ENCODE data around the gene PNCK. TPM values are rescaled to one million over a fixed set of nuclear protein-coding genes. Genes with fewer than 3 reads are reported as not detected.
A peak's percentile ranks its signal among the peaks of the same experiment; 100 is the strongest.
"Not testable (repeated sequence)": the region's sequence is repeated elsewhere in the genome, so short reads cannot be mapped to it uniquely, and the experiment has no call there.

The PNCK gene
- polyA plus RNA-seq (ENCODE audit: insufficient read length) = 7.5 TPM
- long read RNA-seq, donor 1, partial matches to known transcripts = 0 of 2 reads
- long read RNA-seq, donor 1, other reads (novel, unspliced or antisense) = 0 of 2 reads
- long read RNA-seq, donor 2 = 0 reads
- long read RNA-seq, donor 3, partial matches to known transcripts = 18 of 19 reads
- long read RNA-seq, donor 3, other reads (novel, unspliced or antisense) = 0 of 19 reads
- long read RNA-seq, donor 4, partial matches to known transcripts = 5 of 5 reads
- long read RNA-seq, donor 4, other reads (novel, unspliced or antisense) = 0 of 5 reads
- long read RNA-seq, donor 5, partial matches to known transcripts = 0 of 2 reads
- long read RNA-seq, donor 5, other reads (novel, unspliced or antisense) = 0 of 2 reads
- long read RNA-seq, donor 6, partial matches to known transcripts = 0 of 1 reads
- long read RNA-seq, donor 6, other reads (novel, unspliced or antisense) = 0 of 1 reads
- long read RNA-seq, donor 7 = 0 reads
- long read RNA-seq, donor 8, partial matches to known transcripts = 40 of 47 reads
- long read RNA-seq, donor 8, other reads (novel, unspliced or antisense) = 7 of 47 reads

GRCh38 chrX:153673428-153674218, at the start of gene PNCK:
Gene PNCK, minus strand, starts transcription at chrX:153673813. Its CDS starts 737 bp downstream, at chrX:153673076.
- DNase-seq = no peak

DNA sequence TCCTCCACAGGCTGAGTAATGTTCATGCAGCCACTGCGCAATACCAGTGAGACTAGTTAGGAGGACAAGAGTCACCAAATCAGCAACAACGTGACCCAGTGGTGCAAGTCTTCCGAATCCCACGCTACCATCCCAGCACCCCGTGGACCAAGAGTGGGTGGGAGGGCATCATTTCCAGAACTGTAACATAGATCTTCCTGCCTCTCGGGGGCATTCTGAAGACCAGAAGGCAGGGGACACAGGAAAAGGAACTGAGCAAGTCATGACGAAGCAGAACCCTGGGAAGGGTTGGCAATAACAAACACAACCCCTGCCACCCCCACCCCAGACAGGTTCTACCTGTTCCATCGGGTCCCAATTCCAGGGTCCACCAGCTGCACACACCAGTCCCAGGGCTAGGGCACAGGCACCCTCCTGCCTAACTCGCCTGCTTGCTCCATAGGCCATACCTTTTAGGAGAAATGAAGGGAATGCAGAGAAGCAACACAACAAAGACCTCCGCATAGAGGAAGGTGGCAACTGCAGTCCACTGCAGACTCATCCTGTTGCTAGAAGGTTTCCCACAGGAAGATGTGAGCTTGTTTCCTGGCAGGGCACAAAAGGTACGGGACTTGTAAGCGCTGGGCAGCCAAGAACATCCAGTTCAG, 49.2 kb upstream of the PNCK start:
- DNase-seq = no peak

DNA sequence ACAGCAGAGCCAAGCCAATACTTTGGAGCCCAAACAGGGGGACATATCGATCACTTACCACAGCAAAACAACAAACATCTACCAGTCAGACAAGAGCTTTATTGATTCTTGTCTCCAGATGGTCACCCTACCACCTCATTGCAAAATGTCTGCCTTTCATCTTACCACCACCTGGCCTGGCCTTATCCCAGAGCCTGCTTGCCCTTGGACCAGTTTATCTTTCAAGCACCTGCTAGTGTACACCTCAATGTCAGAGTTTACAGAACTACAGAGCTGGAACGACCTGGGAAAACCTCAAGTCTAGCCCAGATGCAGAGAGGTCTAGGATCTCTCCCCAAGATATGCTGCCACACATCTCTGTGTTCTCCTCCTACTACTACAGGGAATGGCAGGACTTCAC, 46.1 kb upstream of the PNCK start:
- no peak for DNase-seq

DNA sequence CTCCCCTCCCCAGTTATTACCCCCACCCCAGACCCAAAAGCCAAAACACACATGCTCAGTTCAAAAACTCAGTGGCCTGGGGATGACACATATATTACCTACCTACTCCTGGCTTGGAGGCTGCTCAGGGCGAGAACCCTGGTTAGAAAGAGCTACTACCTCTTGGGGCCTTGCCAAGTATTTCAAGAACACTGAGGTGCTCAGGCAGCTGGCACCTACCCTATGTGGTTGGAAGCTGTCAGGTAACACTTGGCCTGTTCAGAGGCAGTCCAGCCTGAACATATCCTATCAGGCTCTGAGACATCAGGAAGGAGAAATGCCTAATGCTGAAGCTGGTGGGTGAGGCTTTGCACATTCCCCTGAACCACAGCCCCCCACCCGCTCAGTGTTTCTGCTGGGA, 45.6 kb upstream of the PNCK start:
- no peak for DNase-seq

GRCh38 chrX:153717445-153717844, 43.8 kb upstream of the PNCK start:
- DNase-seq = no peak

DNA sequence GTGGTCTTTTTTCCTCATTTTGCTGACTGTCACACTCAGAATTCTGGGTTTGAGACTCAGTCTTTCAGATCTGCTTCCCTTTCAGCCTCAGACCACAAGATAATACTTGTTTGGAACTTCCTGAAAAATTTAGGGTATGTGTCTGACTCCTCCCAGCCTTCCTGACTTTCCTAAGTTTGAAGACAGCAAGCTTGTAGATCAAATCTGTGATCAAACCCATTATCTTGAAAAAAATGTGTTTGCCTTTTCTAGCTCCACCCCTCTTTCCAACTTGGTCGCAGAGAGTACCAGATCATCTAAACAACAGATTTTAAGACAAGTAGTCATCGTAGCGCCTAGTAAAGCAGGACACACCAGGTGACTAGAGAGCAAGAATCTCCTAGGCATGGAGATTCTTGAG, 40.6 kb upstream of the PNCK start:
- no peak for DNase-seq

GRCh38 chrX:153709726-153710674, 36.4 kb upstream of the PNCK start:
- no peak for DNase-seq

DNA sequence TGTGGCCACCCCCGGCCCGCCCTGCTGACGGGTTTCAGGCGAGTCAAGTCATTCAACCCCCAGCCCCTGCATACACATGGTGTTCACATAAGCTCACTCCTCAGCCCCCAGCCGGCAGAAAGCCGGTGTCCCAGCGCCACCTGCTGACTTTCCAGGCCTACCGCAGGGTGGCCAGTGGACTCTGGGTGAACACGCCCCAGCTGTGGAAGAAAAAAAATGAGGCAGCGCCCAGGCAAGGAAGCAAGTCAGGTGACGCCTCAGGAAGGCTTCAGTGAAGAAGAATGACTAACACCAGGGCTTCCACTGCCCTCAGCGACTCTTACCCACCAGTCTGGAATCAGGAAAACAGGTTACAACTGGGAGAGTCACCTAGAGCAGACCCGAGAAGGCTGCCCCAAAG, 34.8 kb upstream of the PNCK start:
- DNase-seq = peak; percentile 63

DNA sequence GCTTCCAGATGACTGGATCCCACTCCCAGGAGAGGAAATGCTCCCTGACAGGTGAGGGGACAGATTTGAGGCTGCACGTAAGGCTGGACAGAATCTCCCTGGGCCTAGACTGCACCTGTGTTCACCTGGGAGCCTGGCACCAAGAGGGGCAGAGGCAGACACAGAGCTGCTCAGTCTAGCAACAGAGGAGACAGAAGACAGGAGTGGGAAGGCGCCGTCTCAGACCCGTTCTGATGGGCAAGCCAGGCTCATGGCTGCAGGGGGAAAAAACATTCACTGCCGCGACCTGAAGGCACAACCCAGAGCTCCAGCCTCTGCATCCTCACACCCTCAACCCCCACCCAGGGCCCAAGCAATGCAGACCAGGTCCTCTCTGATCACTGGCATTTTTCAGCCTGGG, 33.8 kb upstream of the PNCK start:
- no peak for DNase-seq

DNA sequence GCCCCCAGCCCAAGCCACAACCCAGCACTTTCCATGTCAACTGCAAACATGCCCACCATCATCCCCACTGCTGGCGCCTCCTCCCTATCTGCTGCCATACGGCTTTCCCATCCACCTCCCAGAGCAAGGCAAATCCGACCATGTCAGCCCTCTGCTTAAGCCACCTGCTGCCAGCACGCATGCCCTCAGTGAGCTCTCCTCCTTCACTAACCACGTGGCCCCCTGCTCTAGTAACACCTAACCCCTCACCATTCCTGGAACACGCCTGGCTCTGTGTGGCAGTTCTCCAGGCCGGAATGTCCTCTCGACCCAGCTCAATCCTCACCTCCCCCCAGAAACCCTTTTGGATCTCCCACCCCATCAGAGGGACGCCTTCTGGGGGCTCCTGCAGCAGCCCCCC, 33.2 kb upstream of the PNCK start:
- DNase-seq = no peak

GRCh38 chrX:153705403-153706060, 31.9 kb upstream of the PNCK start:
- DNase-seq = not testable (repeated sequence)

GRCh38 chrX:153704631-153705402, 31.2 kb upstream of the PNCK start:
- DNase-seq = not testable (repeated sequence)

DNA sequence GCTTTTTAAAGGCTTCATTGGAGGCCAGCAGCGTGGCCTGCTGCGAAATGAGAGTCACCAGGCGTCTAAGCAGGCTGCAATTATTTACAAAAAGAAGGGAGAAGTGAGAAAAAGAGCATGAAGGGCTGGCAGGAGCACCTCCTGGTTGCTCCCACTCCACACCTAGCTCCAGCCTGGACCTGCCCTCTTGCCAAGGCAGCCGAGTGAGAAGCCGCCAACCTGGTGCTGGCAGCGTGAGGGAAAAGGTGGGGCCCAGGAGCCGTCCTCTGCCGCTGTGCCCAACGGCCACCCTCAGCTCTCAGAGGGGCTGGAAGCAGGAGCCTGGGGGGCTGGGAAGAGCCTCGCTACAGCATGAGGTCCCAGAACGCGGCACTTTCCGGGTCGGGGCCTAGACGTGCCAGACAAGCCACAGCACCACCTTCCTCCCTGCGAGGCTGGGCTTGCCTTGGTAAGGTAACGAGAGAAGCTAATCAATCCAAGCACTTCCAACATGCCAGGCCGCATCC, 30.5 kb upstream of the PNCK start:
- DNase-seq = no peak

- DNase-seq = no peak
Measured at GRCh38 chrX:153703036-153703370, 29.4 kb upstream of the PNCK start.

DNA sequence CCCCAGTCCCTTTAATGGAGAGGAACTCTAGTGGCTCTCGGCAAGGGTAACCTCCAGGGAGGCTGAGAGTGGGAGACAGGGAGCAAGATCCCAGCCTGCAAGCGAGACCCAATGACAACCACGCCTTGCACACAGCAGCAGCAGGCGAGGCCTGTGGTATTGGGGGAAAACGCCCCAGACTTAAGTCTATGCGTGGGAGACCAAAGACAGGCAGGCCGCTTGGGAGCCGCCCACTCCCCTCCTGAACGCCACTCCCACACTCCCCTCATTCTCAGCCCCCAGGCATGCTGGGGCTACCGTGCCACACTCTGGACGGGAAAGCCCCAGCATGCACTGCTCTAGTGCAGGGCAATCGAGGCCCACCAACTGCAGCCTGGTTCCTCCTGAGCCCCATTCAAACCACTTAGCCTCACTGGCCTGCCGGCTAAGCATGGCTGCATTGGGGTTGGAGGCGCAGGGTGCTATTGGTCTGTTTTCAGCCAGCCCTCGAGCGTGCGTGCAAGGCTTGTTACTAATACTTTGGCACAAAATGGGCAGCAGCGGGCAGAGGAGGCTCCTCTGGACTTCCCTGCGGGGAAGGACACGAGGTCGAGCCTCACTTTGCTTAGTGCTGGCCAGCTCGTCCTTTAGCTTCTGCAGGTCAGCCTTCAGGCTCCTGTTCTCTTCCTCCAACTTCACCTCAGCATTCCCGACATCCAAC, 28.9 kb upstream of the PNCK start:
- no peak for DNase-seq

DNA sequence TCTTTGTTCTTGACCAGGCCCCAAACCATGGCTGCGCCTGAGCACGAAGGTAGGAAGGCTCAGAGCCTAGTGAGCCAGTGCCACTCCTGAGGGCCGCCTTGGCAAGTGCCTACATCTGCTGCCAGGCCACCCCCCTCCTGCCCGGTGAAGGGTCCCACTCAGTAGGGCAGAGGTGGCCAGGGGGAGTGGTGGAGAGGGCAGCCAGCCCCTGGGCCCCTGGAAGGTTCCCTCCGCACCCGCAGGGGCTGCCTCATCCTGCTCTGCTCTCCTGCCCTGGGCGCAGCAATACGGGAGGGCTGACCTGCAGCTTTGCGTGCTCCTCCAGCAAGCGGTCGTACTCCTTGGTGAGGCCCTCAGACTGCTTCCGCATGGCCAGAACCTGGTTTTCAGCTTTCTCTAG, 28.1 kb upstream of the PNCK start:
- no peak for DNase-seq

GRCh38 chrX:153700967-153701366, 27.4 kb upstream of the PNCK start:
- DNase-seq = no peak

DNA sequence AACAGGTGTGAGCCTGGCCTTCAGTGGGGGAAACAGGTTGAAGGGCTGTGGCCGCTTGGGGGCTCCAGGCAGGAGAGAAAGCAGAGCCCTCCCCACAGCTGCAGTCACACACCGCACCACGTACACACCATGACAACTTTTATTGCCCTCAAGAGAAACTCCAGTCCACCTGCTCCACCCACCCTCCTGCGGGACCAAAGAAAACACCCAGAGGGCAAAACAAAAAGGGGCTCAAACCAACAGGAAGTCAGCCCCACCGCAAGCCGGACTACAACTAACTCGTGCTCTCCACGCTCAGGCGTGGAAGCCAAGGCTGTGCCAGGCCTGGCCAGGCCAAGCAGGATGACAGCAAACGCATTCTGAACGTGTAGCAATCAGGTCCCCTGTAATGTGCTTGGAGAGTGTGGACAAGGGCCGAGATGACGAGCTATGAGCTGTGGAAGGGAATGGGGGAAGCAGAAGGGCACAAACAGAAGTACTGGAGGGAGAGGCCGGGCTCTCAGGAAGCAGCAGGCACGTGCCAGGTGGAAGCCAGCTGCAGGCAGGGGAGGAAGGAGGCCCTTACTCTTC, 26.8 kb upstream of the PNCK start:
- DNase-seq = no peak

Data from left kidney (tissue), 8 donors.